K562 (cell line): ENCODE data around the gene UBR3.

ENCODE experiments used
- BDP1 ChIP-seq: IDR thresholded peaks from 3 replicates; pipeline ENCODE4 v1.6.1; 2011; ENCODE audit not compliant: insufficient read length, insufficient read depth
- FOS ChIP-seq: IDR thresholded peaks from 3 replicates; pipeline ENCODE4 v1.6.1; 2011; ENCODE audit not compliant: insufficient read length; ENCODE audit errors: extremely low read depth
- FOXA3 ChIP-seq, 2 experiments: fragments of 450-650 bp in 1 of 2; sonication (generic) in 1 of 2; formaldehyde crosslinking; IDR thresholded peaks in 1 of 2; conservative IDR thresholded peaks in 1 of 2; 2 replicates each; pipeline versions ENCODE4 v1.4.0 to v1.8.0; 2020 to 2022; ENCODE audit warnings: mild to moderate bottlenecking in 2 of 2, missing genetic modification reagents in 1 of 2
- SNIP1 ChIP-seq: fragments of 450-650 bp; IDR thresholded peaks from 2 replicates; pipeline ENCODE4 v1.7.1; 2017; ENCODE audit warnings: low read depth, mild to moderate bottlenecking
- TRIM24 ChIP-seq, 2 experiments: fragments of 450-650 bp; IDR thresholded peaks; 2 replicates each; pipeline ENCODE4 v1.6.1; 2016
- TF ChIP-seq, protein P1 (sequence below): fragments of 450-650 bp; formaldehyde crosslinking; IDR thresholded peaks from 2 replicates; pipeline ENCODE4 v1.4.0; 2022; ENCODE audit warnings: missing genetic modification characterization

DNA sequence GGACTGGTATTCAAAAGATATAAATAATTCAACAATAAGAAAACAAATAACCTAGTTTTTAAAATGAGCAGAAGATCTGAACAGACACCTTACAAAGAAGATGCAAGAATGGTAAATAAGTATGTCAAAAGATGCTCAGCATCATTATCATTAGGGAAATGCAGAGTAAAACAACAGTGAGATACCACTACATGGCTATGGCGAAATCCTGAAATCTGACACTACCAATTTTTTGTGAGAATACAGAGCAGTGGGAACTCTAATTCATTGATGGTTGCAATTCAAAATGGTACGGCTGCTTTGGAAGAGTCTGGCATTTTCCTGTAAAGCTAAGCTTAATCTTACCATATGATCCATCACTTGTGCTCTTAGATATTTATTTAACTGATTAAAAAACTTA, 151.8 kb downstream of the UBR3 start:
- TF ChIP-seq FOS = no peak
- no peak for TF ChIP-seq TRIM24 (IDR thresholded peaks at IDR 0.05)
- TF ChIP-seq, protein P1, sequence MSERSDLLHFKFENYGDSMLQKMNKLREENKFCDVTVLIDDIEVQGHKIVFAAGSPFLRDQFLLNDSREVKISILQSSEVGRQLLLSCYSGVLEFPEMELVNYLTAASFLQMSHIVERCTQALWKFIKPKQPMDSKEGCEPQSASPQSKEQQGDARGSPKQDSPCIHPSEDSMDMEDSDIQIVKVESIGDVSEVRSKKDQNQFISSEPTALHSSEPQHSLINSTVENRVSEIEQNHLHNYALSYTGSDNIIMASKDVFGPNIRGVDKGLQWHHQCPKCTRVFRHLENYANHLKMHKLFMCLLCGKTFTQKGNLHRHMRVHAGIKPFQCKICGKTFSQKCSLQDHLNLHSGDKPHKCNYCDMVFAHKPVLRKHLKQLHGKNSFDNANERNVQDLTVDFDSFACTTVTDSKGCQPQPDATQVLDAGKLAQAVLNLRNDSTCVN (CRISPR knock-in tag) = no peak
- TF ChIP-seq FOXA3 (CRISPR knock-in tag; conservative IDR thresholded peaks at IDR 0.05 in 1 of 2, IDR thresholded peaks at IDR 0.05 in 1 of 2) = no peak
- no peak for TF ChIP-seq SNIP1
- no peak for TF ChIP-seq BDP1
